ENCODE measurements around the gene AHDC1.

The AHDC1 gene

DNA sequence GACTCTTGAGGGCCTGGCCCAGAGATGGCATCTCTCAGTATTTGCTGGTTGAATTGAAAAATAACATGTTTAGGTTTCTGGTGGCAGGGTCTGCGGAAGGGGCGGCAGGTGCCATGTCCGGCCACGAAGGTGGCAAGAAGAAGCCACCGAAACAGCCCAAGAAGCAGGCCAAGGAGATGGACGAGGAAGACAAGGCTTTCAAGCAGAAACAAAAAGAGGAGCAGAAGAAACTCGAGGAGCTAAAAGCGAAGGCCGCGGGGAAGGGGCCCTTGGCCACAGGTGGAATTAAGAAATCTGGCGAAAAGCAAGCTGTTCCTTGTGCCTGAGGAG, 45.3 kb upstream of the AHDC1 start:
- no peak for ATAC-seq
- TF ChIP-seq CSDC2 (CRISPR knock-in tag; IDR thresholded peaks at IDR 0.05) = no peak
- TF ChIP-seq GLIS3 (CRISPR knock-in tag; IDR thresholded peaks at IDR 0.05) = no peak
- TF ChIP-seq ARNTL (CRISPR knock-in tag; IDR thresholded peaks at IDR 0.05; ENCODE audit: borderline replicate concordance, low read depth) = no peak
- TF ChIP-seq, protein P1, sequence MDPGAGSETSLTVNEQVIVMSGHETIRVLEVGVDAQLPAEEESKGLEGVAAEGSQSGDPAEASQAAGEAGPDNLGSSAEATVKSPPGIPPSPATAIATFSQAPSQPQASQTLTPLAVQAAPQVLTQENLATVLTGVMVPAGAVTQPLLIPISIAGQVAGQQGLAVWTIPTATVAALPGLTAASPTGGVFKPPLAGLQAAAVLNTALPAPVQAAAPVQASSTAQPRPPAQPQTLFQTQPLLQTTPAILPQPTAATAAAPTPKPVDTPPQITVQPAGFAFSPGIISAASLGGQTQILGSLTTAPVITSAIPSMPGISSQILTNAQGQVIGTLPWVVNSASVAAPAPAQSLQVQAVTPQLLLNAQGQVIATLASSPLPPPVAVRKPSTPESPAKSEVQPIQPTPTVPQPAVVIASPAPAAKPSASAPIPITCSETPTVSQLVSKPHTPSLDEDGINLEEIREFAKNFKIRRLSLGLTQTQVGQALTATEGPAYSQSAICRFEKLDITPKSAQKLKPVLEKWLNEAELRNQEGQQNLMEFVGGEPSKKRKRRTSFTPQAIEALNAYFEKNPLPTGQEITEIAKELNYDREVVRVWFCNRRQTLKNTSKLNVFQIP (CRISPR knock-in tag; IDR thresholded peaks at IDR 0.05; ENCODE audit: borderline replicate concordance, low read depth) = no peak
- TF ChIP-seq ZFP3 (CRISPR knock-in tag; IDR thresholded peaks at IDR 0.05) = no peak
- TF ChIP-seq RARB (CRISPR knock-in tag; IDR thresholded peaks at IDR 0.05) = no peak
- TF ChIP-seq ZNF8 (CRISPR knock-in tag; IDR thresholded peaks at IDR 0.05) = no peak
- TF ChIP-seq ZNF70 (CRISPR knock-in tag; IDR thresholded peaks at IDR 0.05) = no peak
- no peak for TF ChIP-seq ZFP30 (CRISPR knock-in tag; IDR thresholded peaks at IDR 0.05)
- no peak for TF ChIP-seq TOX (CRISPR knock-in tag; IDR thresholded peaks at IDR 0.05; ENCODE audit: borderline replicate concordance)
- no peak for TF ChIP-seq ESRRG (CRISPR knock-in tag; IDR thresholded peaks at IDR 0.05)

DNA sequence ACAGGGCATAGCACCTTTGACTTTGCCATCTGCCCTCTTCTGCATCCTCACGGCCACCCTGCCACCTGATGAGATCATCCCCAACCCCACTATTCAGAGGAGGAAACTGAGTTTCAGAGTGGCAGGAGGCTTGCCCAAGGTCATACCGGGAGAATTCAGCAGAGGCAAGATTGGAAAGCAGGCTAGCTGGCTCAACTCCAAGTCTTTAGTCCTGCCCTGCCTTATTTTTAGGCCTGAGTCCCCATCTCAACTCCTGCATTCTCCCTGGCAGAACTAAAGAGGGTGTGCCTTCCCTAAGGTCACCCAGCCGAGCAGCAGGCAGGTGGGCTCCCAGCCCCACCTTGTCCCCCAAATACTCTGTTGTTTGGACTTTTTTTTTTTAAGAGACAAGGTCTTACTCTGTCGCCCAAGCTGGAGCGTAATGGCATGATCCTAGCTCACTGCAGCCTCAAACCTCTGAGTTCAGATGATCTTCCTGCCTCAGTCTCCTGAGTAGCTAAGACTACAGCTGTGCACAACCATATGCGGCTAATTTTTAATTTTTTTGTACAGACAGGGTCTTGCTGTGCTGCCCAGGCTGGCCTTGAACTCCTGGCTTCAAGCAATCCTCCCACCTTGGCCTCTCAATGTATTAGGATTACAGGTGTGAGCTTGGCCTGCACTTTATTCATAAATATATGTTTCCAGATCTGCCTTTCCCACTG, 44.8 kb upstream of the AHDC1 start:
- TF ChIP-seq ZC3H10 (CRISPR knock-in tag; IDR thresholded peaks at IDR 0.05) (no peak), PPARA (CRISPR knock-in tag; IDR thresholded peaks at IDR 0.05; ENCODE audit: borderline replicate concordance) (no peak), SNAI2 (CRISPR knock-in tag; IDR thresholded peaks at IDR 0.05) (no peak), TCF4 (CRISPR knock-in tag; IDR thresholded peaks at IDR 0.05; ENCODE audit: borderline replicate concordance) (no peak), ARNTL (CRISPR knock-in tag; IDR thresholded peaks at IDR 0.05; ENCODE audit: borderline replicate concordance, low read depth) (no peak), ZFP3 (CRISPR knock-in tag; IDR thresholded peaks at IDR 0.05) (no peak)
- TF ChIP-seq, protein P2, sequence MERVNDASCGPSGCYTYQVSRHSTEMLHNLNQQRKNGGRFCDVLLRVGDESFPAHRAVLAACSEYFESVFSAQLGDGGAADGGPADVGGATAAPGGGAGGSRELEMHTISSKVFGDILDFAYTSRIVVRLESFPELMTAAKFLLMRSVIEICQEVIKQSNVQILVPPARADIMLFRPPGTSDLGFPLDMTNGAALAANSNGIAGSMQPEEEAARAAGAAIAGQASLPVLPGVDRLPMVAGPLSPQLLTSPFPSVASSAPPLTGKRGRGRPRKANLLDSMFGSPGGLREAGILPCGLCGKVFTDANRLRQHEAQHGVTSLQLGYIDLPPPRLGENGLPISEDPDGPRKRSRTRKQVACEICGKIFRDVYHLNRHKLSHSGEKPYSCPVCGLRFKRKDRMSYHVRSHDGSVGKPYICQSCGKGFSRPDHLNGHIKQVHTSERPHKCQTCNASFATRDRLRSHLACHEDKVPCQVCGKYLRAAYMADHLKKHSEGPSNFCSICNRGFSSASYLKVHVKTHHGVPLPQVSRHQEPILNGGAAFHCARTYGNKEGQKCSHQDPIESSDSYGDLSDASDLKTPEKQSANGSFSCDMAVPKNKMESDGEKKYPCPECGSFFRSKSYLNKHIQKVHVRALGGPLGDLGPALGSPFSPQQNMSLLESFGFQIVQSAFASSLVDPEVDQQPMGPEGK (CRISPR knock-in tag; IDR thresholded peaks at IDR 0.05; ENCODE audit: borderline replicate concordance) = no peak
- ATAC-seq = no peak

DNA sequence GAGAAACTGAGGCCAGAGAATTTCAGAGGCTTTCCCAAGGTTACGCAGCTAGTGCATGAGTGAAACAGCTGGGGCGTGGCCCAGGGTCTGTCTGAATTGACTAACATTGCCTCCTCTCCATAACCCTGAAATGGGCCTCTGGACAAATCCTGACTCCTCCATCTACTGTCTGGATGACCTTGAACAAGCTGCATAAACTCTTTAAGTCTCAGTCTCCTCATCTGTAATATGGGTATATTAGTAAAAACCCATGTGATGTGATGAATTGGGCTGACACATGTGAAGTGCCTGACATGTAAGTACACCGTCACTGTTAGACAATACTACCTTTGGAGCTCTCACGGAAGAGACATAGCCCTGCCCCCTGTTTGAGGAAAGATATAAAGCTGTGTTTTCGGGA, 43.4 kb upstream of the AHDC1 start:
- ATAC-seq = no peak
- TF ChIP-seq ESRRG (CRISPR knock-in tag; IDR thresholded peaks at IDR 0.05) (no peak), ZNF8 (CRISPR knock-in tag; IDR thresholded peaks at IDR 0.05) (no peak), TOX (CRISPR knock-in tag; IDR thresholded peaks at IDR 0.05; ENCODE audit: borderline replicate concordance) (no peak), ISL1 (CRISPR knock-in tag; IDR thresholded peaks at IDR 0.05) (no peak), ZC3H10 (CRISPR knock-in tag; IDR thresholded peaks at IDR 0.05) (no peak), GLIS3 (CRISPR knock-in tag; IDR thresholded peaks at IDR 0.05) (no peak), RARB (CRISPR knock-in tag; IDR thresholded peaks at IDR 0.05) (no peak), ZNF565 (CRISPR knock-in tag; conservative IDR thresholded peaks at IDR 0.05; ENCODE audit: low read depth) (no peak), TSHZ2 (CRISPR knock-in tag; IDR thresholded peaks at IDR 0.05) (no peak), OSR1 (CRISPR knock-in tag; IDR thresholded peaks at IDR 0.05) (no peak), TCF4 (CRISPR knock-in tag; IDR thresholded peaks at IDR 0.05; ENCODE audit: borderline replicate concordance) (no peak), PPARA (CRISPR knock-in tag; IDR thresholded peaks at IDR 0.05; ENCODE audit: borderline replicate concordance) (no peak), BACH2 (CRISPR knock-in tag; IDR thresholded peaks at IDR 0.05; ENCODE audit: borderline replicate concordance) (no peak), ZFP30 (CRISPR knock-in tag; IDR thresholded peaks at IDR 0.05) (no peak), CSRNP3 (CRISPR knock-in tag; IDR thresholded peaks at IDR 0.05) (no peak), ARNTL (CRISPR knock-in tag; IDR thresholded peaks at IDR 0.05; ENCODE audit: borderline replicate concordance, low read depth) (no peak)
- TF ChIP-seq, protein P1 (CRISPR knock-in tag; IDR thresholded peaks at IDR 0.05; ENCODE audit: borderline replicate concordance, low read depth) = no peak
- TF ChIP-seq, protein P3, sequence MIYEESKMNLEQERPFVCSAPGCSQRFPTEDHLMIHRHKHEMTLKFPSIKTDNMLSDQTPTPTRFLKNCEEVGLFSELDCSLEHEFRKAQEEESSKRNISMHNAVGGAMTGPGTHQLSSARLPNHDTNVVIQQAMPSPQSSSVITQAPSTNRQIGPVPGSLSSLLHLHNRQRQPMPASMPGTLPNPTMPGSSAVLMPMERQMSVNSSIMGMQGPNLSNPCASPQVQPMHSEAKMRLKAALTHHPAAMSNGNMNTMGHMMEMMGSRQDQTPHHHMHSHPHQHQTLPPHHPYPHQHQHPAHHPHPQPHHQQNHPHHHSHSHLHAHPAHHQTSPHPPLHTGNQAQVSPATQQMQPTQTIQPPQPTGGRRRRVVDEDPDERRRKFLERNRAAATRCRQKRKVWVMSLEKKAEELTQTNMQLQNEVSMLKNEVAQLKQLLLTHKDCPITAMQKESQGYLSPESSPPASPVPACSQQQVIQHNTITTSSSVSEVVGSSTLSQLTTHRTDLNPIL (CRISPR knock-in tag; IDR thresholded peaks at IDR 0.05; ENCODE audit: low read depth) = no peak
- TF ChIP-seq, protein P2 (CRISPR knock-in tag; IDR thresholded peaks at IDR 0.05; ENCODE audit: borderline replicate concordance) = no peak

Measured in SK-N-SH treated with all-trans-retinoic acid at 6 μM for 48 hours (cell line).